CD8-positive, alpha-beta memory T cell (primary cell): ENCODE data around the gene THEMIS. TPM values are rescaled to one million over a fixed set of nuclear protein-coding genes. Genes with fewer than 3 reads are reported as not detected.

ENCODE experiments used
- CTCF ChIA-PET: fragments of 350-600 bp; sonication (Branson Sonifier 250); formaldehyde crosslinking; loops from one replicate; lab custom pipeline; 2021; ENCODE audit warnings: antibody characterized with exemption; lab: Charles Lee
- POLR2A ChIA-PET: fragments of 350-600 bp; sonication (Branson Sonifier 250); formaldehyde crosslinking; loops from one replicate; lab custom pipeline; 2021; ENCODE audit warnings: antibody characterized with exemption; lab: Charles Lee
- DNase-seq, 5 donors: peaks; one replicate each; pipeline versions ENCODE4 v3.0.0 to v3.0.0-alpha.2; 2020 to 2022; ENCODE audit warnings: mixed read lengths in 1 of 5
- H3K27ac ChIP-seq: one replicate; pipeline ENCODE4 v1.7.0; 2013; ENCODE audit warnings: low read depth, mild to moderate bottlenecking, low read length, moderate library complexity
- H3K27me3 ChIP-seq: 2 replicates; pipeline ENCODE4 v1.7.0; 2013; ENCODE audit warnings: low read length, mild to moderate bottlenecking; ENCODE audit not compliant: insufficient read depth, poor library complexity, severe bottlenecking
- H3K36me3 ChIP-seq: 2 replicates; pipeline ENCODE4 v1.7.0; 2013; ENCODE audit warnings: mild to moderate bottlenecking, low read length, moderate library complexity; ENCODE audit not compliant: insufficient read depth
- H3K4me1 ChIP-seq: 2 replicates; pipeline ENCODE4 v1.7.0; 2013; ENCODE audit warnings: mild to moderate bottlenecking, low read length, moderate library complexity; ENCODE audit not compliant: insufficient read depth
- H3K4me3 ChIP-seq: 2 replicates; pipeline ENCODE4 v1.7.0; 2013; ENCODE audit warnings: mild to moderate bottlenecking, low read length
- H3K9me3 ChIP-seq: 2 replicates; pipeline ENCODE4 v1.7.0; 2013; ENCODE audit warnings: mild to moderate bottlenecking, low read length
- H3K27ac Mint-ChIP-seq, 8 donors: one replicate each; pipeline ENCODE4 v1.8.0; 2020 to 2021; ENCODE audit warnings: mixed read lengths in 8 of 8, mild to moderate bottlenecking in 6 of 8, inconsistent platforms in 3 of 8, moderate library complexity in 3 of 8
- H3K27me3 Mint-ChIP-seq, 2 donors: one replicate each; pipeline ENCODE4 v1.8.0; 2020 to 2021; ENCODE audit warnings: mixed read lengths in 2 of 2, mild to moderate bottlenecking in 1 of 2, moderate library complexity in 1 of 2
- H3K36me3 Mint-ChIP-seq, 3 donors: one replicate each; pipeline ENCODE4 v1.8.0; 2020 to 2021; ENCODE audit warnings: mixed read lengths in 3 of 3, inconsistent platforms in 1 of 3, mild to moderate bottlenecking in 1 of 3
- H3K4me1 Mint-ChIP-seq, 3 donors: one replicate each; pipeline ENCODE4 v1.8.0; 2020 to 2021; ENCODE audit warnings: mixed read lengths in 3 of 3, inconsistent platforms in 1 of 3, mild to moderate bottlenecking in 1 of 3
- H3K4me3 Mint-ChIP-seq, 7 donors: one replicate each; pipeline ENCODE4 v1.8.0; 2020 to 2021; ENCODE audit warnings: mixed read lengths in 7 of 7, mild to moderate bottlenecking in 6 of 7, moderate library complexity in 4 of 7, inconsistent platforms in 2 of 7
- H3K9me3 Mint-ChIP-seq, 5 donors: one replicate each; pipeline ENCODE4 v1.8.0; 2020 to 2022; ENCODE audit warnings: mixed read lengths in 5 of 5, mild to moderate bottlenecking in 3 of 5, moderate library complexity in 2 of 5, inconsistent platforms in 1 of 5
- polyA plus RNA-seq: library from polyadenylated mRNA; unstranded; fragments of 300-500 nt; fragmentation: Illumina TruSeq; gene quantifications from one replicate; pipeline ENCODE4 v1.2.3, GENCODE V29; 2021
- total RNA-seq, 2 experiments: library from RNA; stranded (reverse); gene quantifications; one replicate each; pipeline ENCODE4 v1.2.3, GENCODE V29; 2021

The THEMIS gene
- total and polyA plus RNA-seq, 3 experiments from 2014 or later, result 39.9 to 107 (median 40.6) TPM

- Histone ChIP-seq H3K27ac (no peak overlapping the region), H3K36me3 (peaks cover 6% of the 10 kb centered on the region), H3K4me3 (no peak overlapping the region), H3K9me3 (no peaks in the 10 kb centered on the region), H3K27me3 (no peaks in the 10 kb centered on the region), H3K4me1 (peaks cover 65% of the 10 kb centered on the region)
- ChIA-PET CTCF (interaction anchor here (0.9 to 4.3 kb wide), 7 partner anchors 8 to 474 kb away, joined by 3 to 21 read pairs (median 12); no protein-coding TSS in a partner anchor), POLR2A (no interaction called here)
- DNase-seq, result no peak
- no peak overlapping the region for H3K4me3 Mint-ChIP-seq
- H3K4me1 Mint-ChIP-seq, result peaks cover 69 to 99% (median 95%) of the 10 kb centered on the region in 3 donors
- no peaks in the 10 kb centered on the region for H3K9me3 Mint-ChIP-seq
- H3K27me3 Mint-ChIP-seq, result no peaks in the 10 kb centered on the region
- peak overlapping the region in 5 of 8 donors; percentile 5 to 86 (median 48) for H3K27ac Mint-ChIP-seq
- H3K36me3 Mint-ChIP-seq, result peaks cover 6 to 57% (median 21%) of the 10 kb centered on the region in 3 donors
Observed at GRCh38 chr6:127854009-127854408, 46.8 kb downstream of the THEMIS start.

GRCh38 chr6:127851197-127851596, 49.7 kb downstream of the THEMIS start:
- ChIA-PET CTCF (no interaction called here), POLR2A (no interaction called here)
- H3K9me3 Mint-ChIP-seq, result peaks cover 0 to 4% (median 0%) of the 10 kb centered on the region in 5 donors
- H3K9me3 ChIP-seq, result no peaks in the 10 kb centered on the region
- no peak for DNase-seq
- no peak overlapping the region for H3K27ac ChIP-seq
- H3K27me3 ChIP-seq, result no peaks in the 10 kb centered on the region
- H3K36me3 ChIP-seq, result peaks cover 6% of the 10 kb centered on the region
- H3K4me1 Mint-ChIP-seq, result peaks cover 66 to 93% (median 88%) of the 10 kb centered on the region in 3 donors
- no peak overlapping the region for H3K4me3 ChIP-seq
- peaks cover 47% of the 10 kb centered on the region for H3K4me1 ChIP-seq
- peak overlapping the region in 5 of 8 donors; percentile 2 to 32 (median 15) for H3K27ac Mint-ChIP-seq
- no peaks in the 10 kb centered on the region for H3K27me3 Mint-ChIP-seq
- H3K36me3 Mint-ChIP-seq, result peaks cover 14 to 78% (median 31%) of the 10 kb centered on the region in 3 donors
- peak overlapping the region in 1 of 7 donors; percentile 10 for H3K4me3 Mint-ChIP-seq

- H3K36me3 ChIP-seq, result peaks cover 9% of the 10 kb centered on the region
- Mint-ChIP-seq H3K36me3 (peaks cover 26 to 82% (median 39%) of the 10 kb centered on the region in 3 donors), H3K27me3 (no peaks in the 10 kb centered on the region), H3K4me1 (peaks cover 60 to 88% (median 81%) of the 10 kb centered on the region in 3 donors), H3K27ac (peak overlapping the region in 3 of 8 donors; percentile 17 to 64 (median 22)), H3K4me3 (peak overlapping the region in 1 of 7 donors; percentile 4), H3K9me3 (peaks cover 0 to 4% (median 0%) of the 10 kb centered on the region in 5 donors)
- no peaks in the 10 kb centered on the region for H3K27me3 ChIP-seq
- ChIA-PET CTCF (interaction anchor here (1.4 to 2.5 kb wide), 2 partner anchors 10 to 483 kb away, joined by 3 to 20 read pairs; no protein-coding TSS in a partner anchor), POLR2A (interaction anchor here (1.4 kb wide), 1 partner anchor 37 kb away, joined by 3 read pairs; no protein-coding TSS in a partner anchor)
- H3K4me3 ChIP-seq, result no peak overlapping the region
- no peaks in the 10 kb centered on the region for H3K9me3 ChIP-seq
- DNase-seq, result no peak
- no peak overlapping the region for H3K27ac ChIP-seq
- peaks cover 37% of the 10 kb centered on the region for H3K4me1 ChIP-seq
Observed at GRCh38 chr6:127845242-127845641, 55.6 kb downstream of the THEMIS start.

GRCh38 chr6:127844529-127844928, 56.3 kb downstream of the THEMIS start:
- Mint-ChIP-seq H3K27ac (peak overlapping the region in 2 of 8 donors; percentile 29 to 32), H3K36me3 (peaks cover 24 to 81% (median 37%) of the 10 kb centered on the region in 3 donors), H3K9me3 (peaks cover 0 to 4% (median 0%) of the 10 kb centered on the region in 5 donors), H3K27me3 (no peaks in the 10 kb centered on the region), H3K4me3 (no peak overlapping the region), H3K4me1 (peaks cover 58 to 88% (median 78%) of the 10 kb centered on the region in 3 donors)
- no peaks in the 10 kb centered on the region for H3K27me3 ChIP-seq
- ChIA-PET CTCF (interaction anchor here (1.4 to 2.5 kb wide), 2 partner anchors 11 to 483 kb away, joined by 3 to 20 read pairs; no protein-coding TSS in a partner anchor), POLR2A (no interaction called here)
- no peak overlapping the region for H3K27ac ChIP-seq
- peaks cover 31% of the 10 kb centered on the region for H3K4me1 ChIP-seq
- H3K36me3 ChIP-seq, result peaks cover 11% of the 10 kb centered on the region
- no peak overlapping the region for H3K4me3 ChIP-seq
- H3K9me3 ChIP-seq, result no peaks in the 10 kb centered on the region
- no peak for DNase-seq

GRCh38 chr6:127843582-127843981, 57.3 kb downstream of the THEMIS start:
- Histone ChIP-seq H3K4me3 (no peak overlapping the region), H3K27me3 (no peaks in the 10 kb centered on the region), H3K36me3 (peaks cover 13% of the 10 kb centered on the region), H3K9me3 (no peaks in the 10 kb centered on the region), H3K4me1 (peaks cover 31% of the 10 kb centered on the region), H3K27ac (no peak overlapping the region)
- no peak for DNase-seq
- H3K27ac Mint-ChIP-seq, result peak overlapping the region in 3 of 8 donors; percentile 7 to 61 (median 60)
- no peak overlapping the region for H3K4me3 Mint-ChIP-seq
- H3K9me3 Mint-ChIP-seq, result peaks cover 0 to 2% (median 0%) of the 10 kb centered on the region in 5 donors
- peaks cover 58 to 88% (median 79%) of the 10 kb centered on the region in 3 donors for H3K4me1 Mint-ChIP-seq
- ChIA-PET CTCF (no interaction called here), POLR2A (no interaction called here)
- H3K27me3 Mint-ChIP-seq, result no peaks in the 10 kb centered on the region
- peaks cover 24 to 80% (median 33%) of the 10 kb centered on the region in 3 donors for H3K36me3 Mint-ChIP-seq

GRCh38 chr6:127842562-127842961, 58.3 kb downstream of the THEMIS start:
- CTCF ChIA-PET, result interaction anchor here (0.9 kb wide), 1 partner anchor 13 kb away, joined by 3 read pairs; no protein-coding TSS in a partner anchor
- peaks cover 0 to 2% (median 0%) of the 10 kb centered on the region in 5 donors for H3K9me3 Mint-ChIP-seq

GRCh38 chr6:127841811-127842210, 59.0 kb downstream of the THEMIS start:
- Mint-ChIP-seq H3K4me3 (no peak overlapping the region), H3K36me3 (peaks cover 15 to 68% (median 23%) of the 10 kb centered on the region in 3 donors), H3K4me1 (peaks cover 53 to 87% (median 85%) of the 10 kb centered on the region in 3 donors), H3K27me3 (no peaks in the 10 kb centered on the region), H3K9me3 (no peaks in the 10 kb centered on the region), H3K27ac (no peak overlapping the region)
- CTCF ChIA-PET, result no interaction called here
- peaks cover 13% of the 10 kb centered on the region for H3K36me3 ChIP-seq
- no peaks in the 10 kb centered on the region for H3K27me3 ChIP-seq
- peaks cover 26% of the 10 kb centered on the region for H3K4me1 ChIP-seq
- DNase-seq, result no peak
- no peaks in the 10 kb centered on the region for H3K9me3 ChIP-seq
- no peak overlapping the region for H3K4me3 ChIP-seq
- H3K27ac ChIP-seq, result no peak overlapping the region
- POLR2A ChIA-PET, result no interaction called here

More at GRCh38 chr6:127842562-127842961, 58.3 kb downstream of the THEMIS start:
- peaks cover 13% of the 10 kb centered on the region for H3K36me3 ChIP-seq
- H3K27ac ChIP-seq, result no peak overlapping the region
- H3K36me3 Mint-ChIP-seq, result peaks cover 23 to 72% (median 30%) of the 10 kb centered on the region in 3 donors
- no peak overlapping the region for H3K4me3 ChIP-seq
- DNase-seq, result no peak
- H3K4me1 ChIP-seq, result peaks cover 31% of the 10 kb centered on the region
- peak overlapping the region in 2 of 8 donors; percentile 63 to 82 for H3K27ac Mint-ChIP-seq
- no peaks in the 10 kb centered on the region for H3K27me3 ChIP-seq
- H3K27me3 Mint-ChIP-seq, result no peaks in the 10 kb centered on the region
- no peaks in the 10 kb centered on the region for H3K9me3 ChIP-seq
- POLR2A ChIA-PET, result no interaction called here
- peaks cover 58 to 87% (median 86%) of the 10 kb centered on the region in 3 donors for H3K4me1 Mint-ChIP-seq
- H3K4me3 Mint-ChIP-seq, result no peak overlapping the region

- Mint-ChIP-seq H3K9me3 (no peaks in the 10 kb centered on the region), H3K27ac (peak overlapping the region in 3 of 8 donors; percentile 0 to 52 (median 10)), H3K4me3 (no peak overlapping the region), H3K36me3 (peaks cover 15 to 64% (median 23%) of the 10 kb centered on the region in 3 donors), H3K27me3 (no peaks in the 10 kb centered on the region), H3K4me1 (peaks cover 50 to 84% (median 78%) of the 10 kb centered on the region in 3 donors)
- ChIA-PET POLR2A (interaction anchor here (0.6 kb wide), 5 partner anchors 21 to 352 kb away, joined by 3 to 7 read pairs (median 4); no protein-coding TSS in a partner anchor), CTCF (no interaction called here)
- no peaks in the 10 kb centered on the region for H3K4me1 ChIP-seq
- H3K9me3 ChIP-seq, result no peaks in the 10 kb centered on the region
- DNase-seq, result no peak
- H3K4me3 ChIP-seq, result no peak overlapping the region
- H3K27ac ChIP-seq, result no peak overlapping the region
- H3K27me3 ChIP-seq, result no peaks in the 10 kb centered on the region
- H3K36me3 ChIP-seq, result no peaks in the 10 kb centered on the region
Observed at GRCh38 chr6:127834136-127834535, 66.7 kb downstream of the THEMIS start.
